HEK293T (cell line): ENCODE measurements around the gene RCAN2.

Experiments
- CTCF ChIA-PET: fragments of 350-600 bp; formaldehyde crosslinking; extraction: SDS; loops from one replicate; lab custom pipeline; 2021; ENCODE audit warnings: antibody characterized with exemption, inconsistent platforms; lab: Yijun Ruan, JAX
- POLR2A ChIA-PET: fragments of 350-600 bp; formaldehyde crosslinking; extraction: SDS; loops from one replicate; lab custom pipeline; 2020; ENCODE audit warnings: antibody characterized with exemption, inconsistent platforms; lab: Yijun Ruan, JAX
- DNase-seq: peaks from one replicate; pipeline ENCODE4 v3.0.0; 2012; ENCODE audit warnings: mixed read lengths; ENCODE audit errors: extremely low spot score
- ARNT ChIP-seq: fragments of 450-650 bp; IDR thresholded peaks from 2 replicates; pipeline ENCODE4 v1.6.1; 2017; ENCODE audit warnings: mild to moderate bottlenecking
- BHLHE40 ChIP-seq: fragments of 450-650 bp; IDR thresholded peaks from 2 replicates; pipeline ENCODE4 v1.6.1; 2016; ENCODE audit warnings: mild to moderate bottlenecking, moderate library complexity, borderline replicate concordance
- CTBP1 ChIP-seq: fragments of 450-650 bp; IDR thresholded peaks from 2 replicates; pipeline ENCODE4 v1.6.1; 2016; ENCODE audit warnings: borderline replicate concordance
- ELF4 ChIP-seq: fragments of 450-650 bp; IDR thresholded peaks from 2 replicates; pipeline ENCODE4 v1.6.1; 2017; ENCODE audit warnings: antibody characterized with exemption
- FOXA1 ChIP-seq: fragments of 450-650 bp; IDR thresholded peaks from 2 replicates; pipeline ENCODE4 v1.6.1; 2016; ENCODE audit warnings: mild to moderate bottlenecking
- FOXK2 ChIP-seq: fragments of 450-650 bp; IDR thresholded peaks from 2 replicates; pipeline ENCODE4 v1.6.1; 2016; ENCODE audit warnings: mild to moderate bottlenecking
- FOXM1 ChIP-seq: fragments of 450-650 bp; IDR thresholded peaks from 2 replicates; pipeline ENCODE4 v1.6.1; 2017; ENCODE audit warnings: mild to moderate bottlenecking, borderline replicate concordance
- HDGF ChIP-seq: fragments of 450-650 bp; IDR thresholded peaks from 2 replicates; pipeline ENCODE4 v1.6.1; 2017; ENCODE audit warnings: antibody characterized with exemption, borderline replicate concordance
- L3MBTL2 ChIP-seq: fragments of 450-650 bp; conservative IDR thresholded peaks from 2 replicates; pipeline ENCODE4 v1.6.1; 2016; ENCODE audit warnings: mild to moderate bottlenecking
- LEF1 ChIP-seq: fragments of 450-650 bp; IDR thresholded peaks from 2 replicates; pipeline ENCODE4 v1.6.1; 2017; ENCODE audit warnings: mild to moderate bottlenecking, borderline replicate concordance
- NFRKB ChIP-seq: fragments of 450-650 bp; IDR thresholded peaks from 2 replicates; pipeline ENCODE4 v1.6.1; 2016; ENCODE audit warnings: mild to moderate bottlenecking, moderate library complexity
- SP1 ChIP-seq: fragments of 450-650 bp; IDR thresholded peaks from 2 replicates; pipeline ENCODE4 v1.6.1; 2017
- SUZ12 ChIP-seq: fragments of 450-650 bp; IDR thresholded peaks from 2 replicates; pipeline ENCODE4 v1.6.1; 2016; ENCODE audit warnings: mild to moderate bottlenecking
- TARDBP ChIP-seq: fragments of 450-650 bp; IDR thresholded peaks from 2 replicates; pipeline ENCODE4 v1.6.1; 2016
- ZNF384 ChIP-seq: fragments of 450-650 bp; IDR thresholded peaks from 2 replicates; pipeline ENCODE4 v1.6.1; 2016
- TF ChIP-seq, protein P1 (sequence below): fragments of 450-650 bp; IDR thresholded peaks from 2 replicates; pipeline ENCODE4 v1.6.1; 2016

RCAN2 gene

DNA sequence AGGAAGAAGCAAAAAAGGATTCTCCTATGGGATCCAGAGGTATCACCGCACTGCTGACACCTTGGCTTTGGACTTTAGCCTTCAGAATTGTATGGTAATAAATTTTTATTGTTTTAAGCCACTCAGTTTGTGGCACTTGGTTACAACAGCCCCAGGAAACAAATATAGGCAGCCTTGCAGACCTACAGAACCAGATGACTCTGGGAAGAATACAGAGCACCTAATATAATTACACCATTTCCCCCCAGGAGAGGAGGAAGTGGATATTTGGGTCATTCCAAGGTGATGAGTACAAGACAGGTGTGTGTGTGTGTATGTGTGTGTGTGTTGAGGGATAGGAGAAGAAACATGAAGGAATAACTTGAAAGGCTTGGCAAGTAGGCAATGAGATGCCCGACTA is 236.3 kb downstream of the RCAN2 start:
- CTCF ChIA-PET = no interaction called here
- POLR2A ChIA-PET = no interaction called here

DNA sequence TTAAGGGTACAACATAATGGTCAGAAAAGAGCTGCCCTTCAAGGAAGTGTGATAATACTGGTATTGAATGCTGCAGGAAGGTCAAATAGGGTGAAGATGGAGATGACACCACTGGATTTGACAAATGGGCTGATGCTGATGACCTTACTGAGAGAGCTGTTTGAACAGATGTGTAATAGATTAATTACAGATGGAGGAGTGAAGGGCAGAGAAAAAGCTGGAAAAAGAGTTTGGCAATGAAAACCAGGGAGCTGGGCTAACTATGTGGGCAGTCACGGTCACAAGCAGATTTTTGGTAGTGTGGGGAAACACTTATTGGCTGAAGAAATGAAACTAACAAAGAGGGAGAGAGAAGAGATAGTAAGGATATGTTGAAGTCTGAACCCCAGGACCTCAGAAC is 236.9 kb downstream of the RCAN2 start:
- CTCF ChIA-PET = interaction anchor here (0.5 kb wide), 1 partner anchor 9 kb away, joined by 4 read pairs; no protein-coding TSS in a partner anchor
- POLR2A ChIA-PET = no interaction called here
- TF ChIP-seq CTBP1 (no peak), ZNF384 (no peak), ELF4 (no peak), LEF1 (no peak), ARNT (no peak), HDGF (no peak), NFRKB (no peak), TARDBP (no peak), BHLHE40 (no peak), FOXA1 (no peak), FOXK2 (no peak), SP1 (no peak), FOXM1 (no peak), SUZ12 (no peak), L3MBTL2 (no peak)
- TF ChIP-seq, protein P1, sequence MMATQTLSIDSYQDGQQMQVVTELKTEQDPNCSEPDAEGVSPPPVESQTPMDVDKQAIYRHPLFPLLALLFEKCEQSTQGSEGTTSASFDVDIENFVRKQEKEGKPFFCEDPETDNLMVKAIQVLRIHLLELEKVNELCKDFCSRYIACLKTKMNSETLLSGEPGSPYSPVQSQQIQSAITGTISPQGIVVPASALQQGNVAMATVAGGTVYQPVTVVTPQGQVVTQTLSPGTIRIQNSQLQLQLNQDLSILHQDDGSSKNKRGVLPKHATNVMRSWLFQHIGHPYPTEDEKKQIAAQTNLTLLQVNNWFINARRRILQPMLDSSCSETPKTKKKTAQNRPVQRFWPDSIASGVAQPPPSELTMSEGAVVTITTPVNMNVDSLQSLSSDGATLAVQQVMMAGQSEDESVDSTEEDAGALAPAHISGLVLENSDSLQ = no peak
- no peak for DNase-seq

More for the DNA sequence above, 236.3 kb downstream of the RCAN2 start:
- TF ChIP-seq FOXK2 = no peak
- TF ChIP-seq, protein P1 = no peak
- no peak for TF ChIP-seq TARDBP
- TF ChIP-seq L3MBTL2 = no peak
- TF ChIP-seq CTBP1 = no peak
- no peak for TF ChIP-seq NFRKB
- no peak for DNase-seq

DNA sequence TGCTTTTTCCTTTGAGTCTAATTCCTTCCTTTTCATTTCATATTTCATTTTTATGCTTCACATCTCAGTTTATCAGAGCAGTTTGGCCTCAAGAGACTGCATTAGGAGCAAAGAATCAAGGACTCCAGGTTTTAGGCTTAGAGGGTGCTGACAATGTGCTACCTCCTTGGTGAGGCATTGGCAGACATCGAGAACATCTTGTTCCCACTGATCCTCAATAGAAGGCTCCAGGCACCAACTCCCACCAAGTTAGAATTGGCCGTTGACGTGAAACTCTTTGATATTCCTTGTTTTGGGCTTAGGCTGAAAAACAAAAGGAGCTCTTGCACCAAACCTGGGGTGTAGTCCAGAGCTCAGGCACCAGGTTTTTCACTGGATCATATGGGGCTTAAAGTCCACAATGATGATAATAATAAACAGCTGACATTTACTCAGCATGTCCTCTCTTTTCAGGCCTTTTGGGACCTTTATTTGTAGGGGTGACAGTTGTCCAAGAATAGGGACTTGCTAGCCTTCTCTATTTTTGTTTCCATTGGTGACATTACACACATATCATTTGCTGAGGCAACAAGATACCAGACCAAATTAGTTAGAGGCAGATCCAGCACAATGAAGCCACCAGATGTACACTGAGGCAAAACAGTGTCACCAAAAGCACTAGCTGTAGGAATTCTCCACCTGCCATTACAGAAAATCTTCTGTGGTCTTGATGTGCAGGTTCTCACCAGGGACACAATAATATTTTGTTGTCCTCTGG is 239.5 kb downstream of the RCAN2 start:
- TF ChIP-seq CTBP1 (no peak), TARDBP (no peak), L3MBTL2 (no peak), FOXA1 (no peak), ELF4 (no peak), SP1 (no peak), LEF1 (no peak), BHLHE40 (no peak), FOXM1 (no peak), HDGF (no peak), NFRKB (no peak), ARNT (no peak), SUZ12 (no peak), FOXK2 (no peak), ZNF384 (no peak)
- TF ChIP-seq, protein P1 = no peak
- ChIA-PET CTCF (no interaction called here), POLR2A (no interaction called here)
- no peak for DNase-seq

DNA sequence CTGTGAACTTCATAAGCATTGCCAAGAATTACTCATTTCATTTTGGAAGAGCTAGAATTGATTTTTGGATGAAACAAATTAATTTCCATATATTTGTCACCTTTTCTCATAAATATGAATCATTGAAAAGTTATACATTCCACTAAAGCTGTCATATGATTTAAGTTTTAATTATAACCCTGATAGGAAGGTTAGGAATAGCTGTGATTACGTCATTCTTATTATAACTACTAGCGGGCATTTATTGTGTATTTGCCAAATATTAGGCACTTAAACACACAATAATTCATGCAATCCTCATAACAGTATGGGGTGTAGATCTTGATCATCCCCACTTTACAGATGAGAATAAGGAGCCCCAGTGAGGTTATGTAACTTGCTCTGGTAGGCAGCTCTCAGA is 243.1 kb downstream of the RCAN2 start:
- ChIA-PET CTCF (no interaction called here), POLR2A (no interaction called here)
- DNase-seq = no peak
- TF ChIP-seq ARNT (no peak), ELF4 (no peak), BHLHE40 (no peak), L3MBTL2 (no peak), TARDBP (no peak), LEF1 (no peak), HDGF (no peak), CTBP1 (no peak), ZNF384 (no peak), FOXM1 (no peak), SUZ12 (no peak), SP1 (no peak), NFRKB (no peak), FOXA1 (no peak), FOXK2 (no peak)
- TF ChIP-seq, protein P1 = no peak

DNA sequence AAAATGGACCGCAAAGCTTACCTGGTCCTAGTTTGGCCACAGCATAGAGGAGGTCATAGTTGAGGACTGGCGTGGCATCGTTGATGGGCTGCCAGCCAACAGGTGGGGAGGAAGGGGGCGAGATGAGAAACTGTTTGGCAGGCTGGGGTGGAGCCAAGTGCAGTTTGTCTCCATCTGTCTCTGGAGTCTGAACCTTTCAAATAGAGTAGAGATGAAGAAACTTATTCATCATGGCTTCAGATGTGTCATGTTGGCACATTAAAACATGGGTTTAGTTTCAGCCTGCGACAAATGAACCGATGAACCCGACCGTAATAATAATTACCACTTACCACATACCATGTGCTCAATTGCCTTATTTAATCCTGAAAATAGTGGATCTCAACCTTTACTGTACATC is 244.5 kb downstream of the RCAN2 start:
- POLR2A ChIA-PET = no interaction called here
- CTCF ChIA-PET = no interaction called here

More for the DNA sequence above, 244.5 kb downstream of the RCAN2 start:
- no peak for DNase-seq
- TF ChIP-seq L3MBTL2 (no peak), NFRKB (no peak), FOXA1 (no peak), LEF1 (no peak), ARNT (no peak), FOXK2 (no peak)
